ENCODE measurements around the gene GINS3.

- TF ChIP-seq, protein P1, sequence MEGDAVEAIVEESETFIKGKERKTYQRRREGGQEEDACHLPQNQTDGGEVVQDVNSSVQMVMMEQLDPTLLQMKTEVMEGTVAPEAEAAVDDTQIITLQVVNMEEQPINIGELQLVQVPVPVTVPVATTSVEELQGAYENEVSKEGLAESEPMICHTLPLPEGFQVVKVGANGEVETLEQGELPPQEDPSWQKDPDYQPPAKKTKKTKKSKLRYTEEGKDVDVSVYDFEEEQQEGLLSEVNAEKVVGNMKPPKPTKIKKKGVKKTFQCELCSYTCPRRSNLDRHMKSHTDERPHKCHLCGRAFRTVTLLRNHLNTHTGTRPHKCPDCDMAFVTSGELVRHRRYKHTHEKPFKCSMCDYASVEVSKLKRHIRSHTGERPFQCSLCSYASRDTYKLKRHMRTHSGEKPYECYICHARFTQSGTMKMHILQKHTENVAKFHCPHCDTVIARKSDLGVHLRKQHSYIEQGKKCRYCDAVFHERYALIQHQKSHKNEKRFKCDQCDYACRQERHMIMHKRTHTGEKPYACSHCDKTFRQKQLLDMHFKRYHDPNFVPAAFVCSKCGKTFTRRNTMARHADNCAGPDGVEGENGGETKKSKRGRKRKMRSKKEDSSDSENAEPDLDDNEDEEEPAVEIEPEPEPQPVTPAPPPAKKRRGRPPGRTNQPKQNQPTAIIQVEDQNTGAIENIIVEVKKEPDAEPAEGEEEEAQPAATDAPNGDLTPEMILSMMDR (IDR thresholded peaks at IDR 0.05 in 2 of 3, conservative IDR thresholded peaks at IDR 0.05 in 1 of 3; ENCODE audit: control insufficient read depth in 2 of 3, extremely low read depth in 1 of 3, insufficient read depth in 1 of 3, low read depth in 3 of 3, low read length in 3 of 3), result no peak
- TF ChIP-seq, protein P2, sequence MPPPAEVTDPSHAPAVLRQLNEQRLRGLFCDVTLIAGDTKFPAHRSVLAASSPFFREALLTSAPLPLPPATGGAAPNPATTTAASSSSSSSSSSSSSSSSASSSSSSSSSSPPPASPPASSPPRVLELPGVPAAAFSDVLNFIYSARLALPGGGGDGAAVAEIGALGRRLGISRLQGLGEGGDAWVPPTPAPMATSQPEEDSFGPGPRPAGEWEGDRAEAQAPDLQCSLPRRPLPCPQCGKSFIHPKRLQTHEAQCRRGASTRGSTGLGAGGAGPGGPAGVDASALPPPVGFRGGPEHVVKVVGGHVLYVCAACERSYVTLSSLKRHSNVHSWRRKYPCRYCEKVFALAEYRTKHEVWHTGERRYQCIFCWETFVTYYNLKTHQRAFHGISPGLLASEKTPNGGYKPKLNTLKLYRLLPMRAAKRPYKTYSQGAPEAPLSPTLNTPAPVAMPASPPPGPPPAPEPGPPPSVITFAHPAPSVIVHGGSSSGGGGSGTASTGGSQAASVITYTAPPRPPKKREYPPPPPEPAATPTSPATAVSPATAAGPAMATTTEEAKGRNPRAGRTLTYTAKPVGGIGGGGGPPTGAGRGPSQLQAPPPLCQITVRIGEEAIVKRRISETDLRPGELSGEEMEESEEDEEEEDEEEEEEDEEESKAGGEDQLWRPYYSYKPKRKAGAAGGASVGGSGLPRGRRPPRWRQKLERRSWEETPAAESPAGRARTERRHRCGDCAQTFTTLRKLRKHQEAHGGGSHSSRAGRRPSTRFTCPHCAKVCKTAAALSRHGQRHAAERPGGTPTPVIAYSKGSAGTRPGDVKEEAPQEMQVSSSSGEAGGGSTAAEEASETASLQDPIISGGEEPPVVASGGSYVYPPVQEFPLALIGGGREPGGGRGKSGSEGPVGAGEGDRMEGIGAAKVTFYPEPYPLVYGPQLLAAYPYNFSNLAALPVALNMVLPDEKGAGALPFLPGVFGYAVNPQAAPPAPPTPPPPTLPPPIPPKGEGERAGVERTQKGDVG (CRISPR knock-in tag; IDR thresholded peaks at IDR 0.05), result no peak
- TF ChIP-seq TAF1 (IDR thresholded peaks at IDR 0.05; ENCODE audit: borderline replicate concordance, low read depth, low read length) (no peak), PML (IDR thresholded peaks at IDR 0.05; ENCODE audit: low read length) (no peak)
- TF ChIP-seq, protein P3, sequence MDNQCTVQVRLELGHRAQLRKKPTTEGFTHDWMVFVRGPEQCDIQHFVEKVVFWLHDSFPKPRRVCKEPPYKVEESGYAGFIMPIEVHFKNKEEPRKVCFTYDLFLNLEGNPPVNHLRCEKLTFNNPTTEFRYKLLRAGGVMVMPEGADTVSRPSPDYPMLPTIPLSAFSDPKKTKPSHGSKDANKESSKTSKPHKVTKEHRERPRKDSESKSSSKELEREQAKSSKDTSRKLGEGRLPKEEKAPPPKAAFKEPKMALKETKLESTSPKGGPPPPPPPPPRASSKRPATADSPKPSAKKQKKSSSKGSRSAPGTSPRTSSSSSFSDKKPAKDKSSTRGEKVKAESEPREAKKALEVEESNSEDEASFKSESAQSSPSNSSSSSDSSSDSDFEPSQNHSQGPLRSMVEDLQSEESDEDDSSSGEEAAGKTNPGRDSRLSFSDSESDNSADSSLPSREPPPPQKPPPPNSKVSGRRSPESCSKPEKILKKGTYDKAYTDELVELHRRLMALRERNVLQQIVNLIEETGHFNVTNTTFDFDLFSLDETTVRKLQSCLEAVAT (IDR thresholded peaks at IDR 0.05), result no peak
Measured at GRCh38 chr16:58367252-58367651, 25.0 kb upstream of the GINS3 start.
